ENCODE results near the gene NPY4R2. TPM values are rescaled to one million over a fixed set of nuclear protein-coding genes. Genes with fewer than 3 reads are reported as not detected.
"Not testable (repeated sequence)": the region's sequence is repeated elsewhere in the genome, so short reads cannot be mapped to it uniquely, and the experiment has no call there.

The NPY4R2 gene
- total RNA-seq, 2 experiments from 2014 or later: not detected

DNA sequence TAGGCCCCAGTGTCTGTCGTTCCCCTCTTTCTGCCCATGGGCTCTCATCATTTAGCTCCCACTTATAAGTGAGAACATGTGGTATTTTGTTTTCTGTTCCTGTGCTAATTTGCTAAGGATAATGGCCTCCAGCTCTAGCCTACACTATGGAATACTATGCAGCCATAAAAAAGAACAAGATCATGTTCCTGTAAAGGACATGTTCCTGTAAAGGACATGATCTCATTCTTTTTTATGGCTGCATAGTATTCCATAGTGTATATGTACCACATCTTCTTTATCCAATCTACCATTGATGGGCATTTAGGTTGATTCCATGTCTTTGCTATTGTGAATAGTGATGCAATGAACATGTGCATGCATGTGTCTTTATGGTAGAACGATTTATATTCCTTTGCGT, 19.2 kb downstream of the NPY4R2 start:
- H3K27me3 Mint-ChIP-seq; H3K9me3 Mint-ChIP-seq (ENCODE audit: low read depth); H3K27ac Mint-ChIP-seq; CTCF ChIA-PET; intact Hi-C loops (cut with DNase I, micrococcal nuclease); H3K4me3 Mint-ChIP-seq; H3K36me3 Mint-ChIP-seq (ENCODE audit: low read depth); ATAC-seq; H3K4me1 Mint-ChIP-seq; DNase-seq; POLR2A ChIA-PET: not testable (repeated sequence)

DNA sequence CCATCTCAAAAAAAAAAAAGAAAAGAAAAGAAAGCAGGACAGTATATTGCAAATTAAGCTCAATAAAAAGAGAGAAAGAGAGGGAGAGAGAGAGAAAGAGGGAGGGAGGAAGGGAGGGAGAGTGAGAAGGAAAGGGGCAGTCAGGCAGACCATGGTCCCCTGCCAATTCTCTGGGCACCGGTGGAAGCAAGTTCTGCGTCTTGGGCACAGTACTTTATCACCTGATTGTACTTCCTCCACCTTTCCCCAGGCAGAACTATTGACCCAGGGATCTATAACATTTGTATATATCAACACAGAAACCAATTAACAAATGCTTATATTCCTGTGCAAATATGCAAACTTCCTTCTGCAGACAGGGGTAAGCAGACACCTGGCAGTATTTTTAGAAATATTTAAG, 22.4 kb downstream of the NPY4R2 start:
- H3K4me1 Mint-ChIP-seq; ATAC-seq; H3K27me3 Mint-ChIP-seq; intact Hi-C loops (cut with DNase I, micrococcal nuclease); DNase-seq; H3K4me3 Mint-ChIP-seq; POLR2A ChIA-PET; CTCF ChIA-PET; H3K27ac Mint-ChIP-seq; H3K9me3 Mint-ChIP-seq (ENCODE audit: low read depth); H3K36me3 Mint-ChIP-seq (ENCODE audit: low read depth): not testable (repeated sequence)

DNA sequence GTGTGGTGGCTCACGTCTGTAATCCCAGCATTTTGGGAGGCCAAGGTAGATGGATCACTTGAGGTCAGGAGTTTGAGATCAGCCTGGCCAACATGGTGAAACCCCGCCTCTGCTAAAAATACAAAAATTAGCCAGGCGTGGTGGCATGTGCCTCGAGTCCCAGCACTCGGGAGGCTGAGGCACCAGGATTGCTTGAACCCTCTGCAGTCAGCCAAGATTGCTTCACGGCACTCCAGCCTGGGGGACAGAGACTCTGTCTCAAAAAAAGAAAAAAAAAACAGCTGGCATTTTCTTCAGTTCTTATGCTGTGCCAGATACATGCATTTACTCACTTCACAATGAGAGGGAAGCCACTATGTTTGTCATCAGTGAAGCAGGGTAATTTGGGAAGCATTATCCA, 22.9 kb downstream of the NPY4R2 start:
- CTCF ChIA-PET, ATAC-seq: not testable (repeated sequence)

DNA sequence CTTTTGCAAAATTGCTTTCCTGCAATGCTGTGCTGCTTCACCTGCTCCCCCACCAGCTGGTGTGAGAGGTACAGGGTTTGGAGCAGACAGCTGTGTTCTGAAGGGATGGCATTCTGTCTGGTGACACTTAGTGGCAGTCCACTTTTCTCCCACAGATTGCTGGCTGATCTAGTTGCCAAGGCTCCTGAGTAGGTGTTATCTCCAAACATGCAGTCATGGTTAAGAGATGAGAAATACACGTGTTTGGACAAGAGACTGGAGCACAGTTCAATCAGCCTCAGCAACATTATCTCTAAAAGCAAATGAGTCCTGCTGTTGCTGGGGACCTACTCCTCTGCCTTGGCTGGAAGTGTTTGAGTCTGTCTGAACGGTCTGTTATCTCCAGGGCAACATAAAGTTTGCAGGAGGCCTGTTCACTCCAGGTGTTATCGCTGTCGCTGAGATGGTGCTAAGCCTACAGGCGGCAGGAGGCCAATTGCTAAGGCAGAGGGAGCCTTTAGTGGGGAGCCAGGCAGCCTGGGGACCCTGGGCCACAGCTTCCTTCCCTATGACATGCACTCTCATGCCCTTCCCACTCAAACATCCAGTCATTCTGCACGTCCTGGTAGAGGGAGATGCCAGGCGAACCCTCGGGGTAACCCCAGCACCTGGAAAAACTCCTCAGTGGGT, 24.0 kb downstream of the NPY4R2 start:
- H3K27ac Mint-ChIP-seq; CTCF ChIA-PET; intact Hi-C loops (cut with DNase I, micrococcal nuclease); H3K4me3 Mint-ChIP-seq; ATAC-seq; H3K27me3 Mint-ChIP-seq; H3K9me3 Mint-ChIP-seq (ENCODE audit: low read depth); DNase-seq; H3K36me3 Mint-ChIP-seq (ENCODE audit: low read depth); H3K4me1 Mint-ChIP-seq; POLR2A ChIA-PET: not testable (repeated sequence)

More for the DNA sequence above, 22.9 kb downstream of the NPY4R2 start:
- H3K27ac Mint-ChIP-seq; intact Hi-C loops (cut with DNase I, micrococcal nuclease); H3K9me3 Mint-ChIP-seq (ENCODE audit: low read depth); H3K27me3 Mint-ChIP-seq; H3K4me1 Mint-ChIP-seq; H3K36me3 Mint-ChIP-seq (ENCODE audit: low read depth); H3K4me3 Mint-ChIP-seq; DNase-seq; POLR2A ChIA-PET: not testable (repeated sequence)

DNA sequence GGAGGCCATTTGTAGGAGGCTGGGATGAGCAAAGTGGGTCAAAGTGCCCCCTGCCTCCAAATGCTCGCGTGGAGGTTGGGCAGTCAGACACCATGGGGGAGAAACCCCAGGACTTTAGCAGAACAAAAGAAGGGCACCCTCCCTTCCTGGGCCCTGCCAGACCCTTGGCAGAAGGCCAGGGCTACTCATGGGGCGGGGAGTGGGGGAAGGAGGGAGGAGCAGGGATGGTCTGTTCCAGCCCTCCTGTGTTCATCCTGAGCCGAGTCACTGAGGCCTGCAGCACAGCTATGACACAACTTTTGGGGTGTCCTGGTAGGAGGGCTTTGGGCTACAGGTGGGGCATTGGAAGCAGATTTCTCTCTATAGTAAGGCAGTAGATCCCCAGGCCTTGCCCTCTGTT, 24.9 kb downstream of the NPY4R2 start:
- CTCF ChIA-PET; DNase-seq; H3K27ac Mint-ChIP-seq; ATAC-seq; H3K27me3 Mint-ChIP-seq; H3K36me3 Mint-ChIP-seq (ENCODE audit: low read depth); H3K9me3 Mint-ChIP-seq (ENCODE audit: low read depth); H3K4me3 Mint-ChIP-seq; intact Hi-C loops (cut with DNase I, micrococcal nuclease); H3K4me1 Mint-ChIP-seq; POLR2A ChIA-PET: not testable (repeated sequence)

DNA sequence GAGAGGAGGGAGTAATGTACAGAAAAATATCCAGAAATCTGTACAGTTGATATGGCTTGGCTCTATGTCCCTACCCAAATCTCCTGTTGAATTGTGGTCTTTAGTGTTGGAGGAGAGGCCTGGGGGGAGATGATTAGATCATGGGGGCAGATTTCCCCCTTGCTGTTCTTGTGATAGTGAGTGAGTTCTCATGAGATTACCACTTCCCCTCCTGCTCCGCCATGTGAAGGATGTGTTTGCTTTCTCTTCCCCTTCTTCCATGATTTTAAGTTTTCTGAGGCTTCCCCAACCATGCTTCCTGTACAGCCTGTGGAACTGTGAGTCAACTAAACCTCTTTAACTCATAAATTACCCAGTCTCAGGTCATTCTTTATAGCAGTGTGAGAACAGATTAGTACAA, 29.0 kb downstream of the NPY4R2 start:
- not testable (repeated sequence) for ATAC-seq, H3K27ac Mint-ChIP-seq

DNA sequence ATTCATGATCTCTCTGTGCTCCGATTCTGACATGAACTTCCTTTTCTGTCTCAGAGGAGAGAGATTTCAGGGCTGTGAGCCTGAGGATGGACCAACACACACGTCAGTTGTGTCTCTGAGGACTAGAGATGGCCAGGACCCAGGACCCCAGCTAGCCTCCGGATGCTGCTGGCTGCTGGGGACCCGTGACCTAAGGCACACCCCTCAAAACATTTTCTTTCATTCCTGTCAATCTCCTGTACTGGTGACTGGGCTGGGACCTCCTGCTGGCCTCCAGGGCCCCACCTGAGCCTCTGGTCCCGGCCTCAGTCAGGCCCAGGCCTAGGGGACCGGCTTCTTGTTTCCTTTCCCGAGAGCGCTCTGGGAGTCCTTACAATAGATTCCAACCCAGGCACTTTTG, 38.7 kb downstream of the NPY4R2 start:
- H3K36me3 Mint-ChIP-seq (ENCODE audit: low read depth); H3K27me3 Mint-ChIP-seq; H3K9me3 Mint-ChIP-seq (ENCODE audit: low read depth); intact Hi-C loops (cut with DNase I, micrococcal nuclease); POLR2A ChIA-PET; DNase-seq; CTCF ChIA-PET; H3K27ac Mint-ChIP-seq; H3K4me1 Mint-ChIP-seq; H3K4me3 Mint-ChIP-seq; ATAC-seq: not testable (repeated sequence)

More for the DNA sequence above, 29.0 kb downstream of the NPY4R2 start:
- DNase-seq; H3K27me3 Mint-ChIP-seq; CTCF ChIA-PET; intact Hi-C loops (cut with DNase I, micrococcal nuclease); H3K36me3 Mint-ChIP-seq (ENCODE audit: low read depth); H3K4me1 Mint-ChIP-seq; H3K4me3 Mint-ChIP-seq; POLR2A ChIA-PET; H3K9me3 Mint-ChIP-seq (ENCODE audit: low read depth): not testable (repeated sequence)

DNA sequence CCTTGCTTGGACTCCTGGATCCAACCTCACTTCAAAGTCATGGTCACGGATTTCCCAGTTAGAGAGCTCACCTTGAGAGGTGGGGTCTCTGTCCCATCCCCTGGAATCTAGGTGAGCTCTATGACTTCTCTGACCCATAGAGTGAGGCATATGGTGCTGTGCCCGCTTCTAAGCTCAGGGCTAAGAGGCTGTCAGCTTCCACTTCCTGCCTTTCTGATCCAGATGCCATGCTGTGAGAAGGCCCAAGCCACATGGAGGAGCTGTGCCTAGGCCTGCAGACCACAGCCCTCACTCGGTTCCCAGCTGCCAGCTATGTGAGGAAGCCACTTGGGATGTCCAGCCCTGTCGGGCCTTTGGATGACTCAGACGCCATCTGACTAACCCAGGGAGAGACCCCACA, 41.2 kb downstream of the NPY4R2 start:
- H3K27me3 Mint-ChIP-seq; H3K4me3 Mint-ChIP-seq; H3K4me1 Mint-ChIP-seq; H3K27ac Mint-ChIP-seq; CTCF ChIA-PET; H3K36me3 Mint-ChIP-seq (ENCODE audit: low read depth); POLR2A ChIA-PET; ATAC-seq; intact Hi-C loops (cut with DNase I, micrococcal nuclease); DNase-seq; H3K9me3 Mint-ChIP-seq (ENCODE audit: low read depth): not testable (repeated sequence)

DNA sequence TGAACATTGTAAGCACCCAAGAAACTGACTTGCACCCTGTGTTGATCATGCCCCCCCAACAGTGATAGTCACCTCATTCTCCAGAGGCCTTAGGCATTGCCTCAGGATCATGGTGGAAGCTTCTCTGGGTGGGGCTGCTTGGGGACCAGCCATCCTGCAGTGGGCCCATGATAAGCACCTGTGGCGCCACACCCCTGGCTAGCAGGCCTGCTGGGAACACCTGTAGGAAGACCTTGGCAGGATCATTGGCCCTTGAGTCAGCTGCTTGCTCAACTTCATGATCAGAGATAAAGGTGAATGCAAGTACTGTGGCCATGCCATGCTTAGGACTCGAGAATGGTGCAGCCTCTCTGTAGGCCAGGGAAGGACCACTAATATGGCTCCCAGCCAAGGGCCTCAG, 42.2 kb downstream of the NPY4R2 start:
- H3K36me3 Mint-ChIP-seq (ENCODE audit: low read depth); H3K27ac Mint-ChIP-seq; H3K4me3 Mint-ChIP-seq; CTCF ChIA-PET; H3K27me3 Mint-ChIP-seq; DNase-seq; H3K9me3 Mint-ChIP-seq (ENCODE audit: low read depth); ATAC-seq; POLR2A ChIA-PET; H3K4me1 Mint-ChIP-seq; intact Hi-C loops (cut with DNase I, micrococcal nuclease): not testable (repeated sequence)

DNA sequence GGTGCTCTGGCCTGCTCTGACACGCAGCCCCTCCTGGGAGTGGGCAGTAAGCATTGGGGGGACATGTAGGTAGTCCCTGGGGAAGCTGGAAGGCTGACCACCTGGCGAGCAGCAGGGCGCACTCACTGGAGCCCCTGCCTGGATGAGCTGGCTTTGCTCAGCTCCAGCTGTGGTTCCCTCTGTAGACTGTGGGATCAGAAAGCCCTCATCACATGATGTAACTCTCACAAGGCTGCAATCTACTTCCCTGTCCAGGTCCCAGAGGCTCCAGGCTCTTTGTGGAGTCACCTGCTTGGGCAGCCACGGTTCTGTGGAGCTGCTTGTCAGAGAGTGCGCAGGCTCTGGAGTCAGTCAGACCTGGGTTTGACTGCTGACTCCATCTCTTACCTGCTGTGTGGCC, 44.3 kb downstream of the NPY4R2 start:
- ATAC-seq; H3K36me3 Mint-ChIP-seq (ENCODE audit: low read depth); H3K9me3 Mint-ChIP-seq (ENCODE audit: low read depth); H3K27me3 Mint-ChIP-seq; H3K4me1 Mint-ChIP-seq; CTCF ChIA-PET; POLR2A ChIA-PET; DNase-seq; H3K27ac Mint-ChIP-seq; intact Hi-C loops (cut with DNase I, micrococcal nuclease); H3K4me3 Mint-ChIP-seq: not testable (repeated sequence)

DNA sequence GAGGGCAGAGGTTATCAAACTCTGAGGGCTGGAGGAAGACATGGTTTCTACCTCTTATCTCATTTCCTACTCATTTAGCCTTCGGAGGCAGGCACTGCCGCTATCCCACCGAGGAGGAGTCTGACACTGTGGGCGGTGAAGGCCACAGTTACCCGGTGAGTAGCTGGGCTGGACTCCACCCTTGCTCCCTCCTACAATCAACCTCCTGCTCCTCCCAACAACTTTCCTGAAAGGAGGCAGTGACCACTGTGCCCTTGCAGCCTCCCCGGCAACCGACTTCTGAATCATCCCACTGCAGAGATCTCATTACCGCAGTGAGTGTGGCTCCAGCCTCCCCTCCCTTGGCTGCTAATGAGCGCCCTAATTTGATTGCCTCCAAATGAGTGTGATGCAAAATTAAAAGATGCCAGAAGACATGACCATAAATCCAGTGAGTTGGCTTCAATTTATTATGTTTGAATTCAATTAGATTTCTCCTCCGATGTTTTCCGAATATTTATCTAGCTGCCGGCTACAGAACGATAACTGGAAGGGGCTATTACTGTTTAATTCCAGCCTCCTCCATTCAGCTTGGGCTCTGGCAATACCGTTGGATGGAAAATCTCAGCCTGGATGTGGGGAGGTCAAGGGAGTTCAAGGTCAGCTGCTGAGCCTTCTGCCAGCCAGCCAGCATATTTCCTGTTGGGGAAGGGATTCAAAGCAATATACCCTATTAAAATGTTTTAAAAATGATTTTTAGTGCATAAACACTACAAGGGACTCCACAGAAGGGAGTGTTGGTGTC, 46.0 kb downstream of the NPY4R2 start:
- H3K27ac Mint-ChIP-seq; POLR2A ChIA-PET; DNase-seq; H3K4me3 Mint-ChIP-seq; CTCF ChIA-PET; intact Hi-C loops (cut with DNase I, micrococcal nuclease); H3K4me1 Mint-ChIP-seq; H3K36me3 Mint-ChIP-seq (ENCODE audit: low read depth); H3K27me3 Mint-ChIP-seq; H3K9me3 Mint-ChIP-seq (ENCODE audit: low read depth); ATAC-seq: not testable (repeated sequence)

DNA sequence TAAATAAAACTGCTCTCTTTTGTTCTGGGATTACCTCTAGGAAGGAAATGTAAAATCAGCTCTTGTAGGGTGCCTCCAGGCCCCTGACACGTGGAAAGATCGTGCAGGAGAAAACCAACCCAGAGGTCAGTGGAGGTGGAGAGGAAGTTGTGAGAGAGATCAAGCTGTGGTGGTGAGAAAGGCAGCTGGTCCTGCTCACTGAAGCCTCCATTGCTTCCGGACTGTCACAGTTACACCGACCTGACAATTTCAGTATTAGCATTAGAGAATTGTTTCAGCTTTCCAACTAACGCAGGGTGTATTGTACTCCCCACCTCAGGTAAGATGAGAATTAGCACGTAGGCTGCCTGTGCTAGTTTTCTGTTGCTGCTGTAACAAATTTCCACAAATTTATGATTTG, 50.5 kb downstream of the NPY4R2 start:
- CTCF ChIA-PET; H3K4me3 Mint-ChIP-seq; ATAC-seq; H3K27ac Mint-ChIP-seq; intact Hi-C loops (cut with DNase I, micrococcal nuclease); DNase-seq; POLR2A ChIA-PET; H3K4me1 Mint-ChIP-seq; H3K9me3 Mint-ChIP-seq (ENCODE audit: low read depth); H3K27me3 Mint-ChIP-seq; H3K36me3 Mint-ChIP-seq (ENCODE audit: low read depth): not testable (repeated sequence)

All from activated CD4-positive, alpha-beta T cell treated with anti-CD3 and anti-CD28 coated beads for 36 hours (primary cell).